HEK293 (cell line): ENCODE results near the gene ADGRF1.

Experiments
- CTCF ChIA-PET: fragments of 350-600 bp; formaldehyde crosslinking; extraction: SDS; loops from one replicate; lab custom pipeline; 2021; ENCODE audit warnings: antibody characterized with exemption; lab: Yijun Ruan, JAX
- POLR2A ChIA-PET: fragments of 300-600 bp; formaldehyde crosslinking; extraction: SDS; loops from one replicate; lab custom pipeline; 2020; ENCODE audit warnings: antibody characterized with exemption, inconsistent platforms; lab: Yijun Ruan, JAX
- H3K27ac ChIP-seq: fragments of 200-500 bp; sonication (Bioruptor generic); 2 replicates; pipeline ENCODE4 v1.5.1; 2014; ENCODE audit warnings: low read depth, low read length, control low read depth, inconsistent platforms; ENCODE audit errors: extremely low read depth
- H3K36me3 ChIP-seq, 2 experiments: fragments of 200-500 bp in 1 of 2; sonication (Bioruptor generic) in 1 of 2; 1 replicate in 1 of 2; 2 replicates in 1 of 2; pipeline ENCODE4 v1.5.1; 2014 to 2017; ENCODE audit warnings: inconsistent platforms in 2 of 2, low read length in 2 of 2; ENCODE audit not compliant: control insufficient read depth in 2 of 2, insufficient read depth in 1 of 2
- H3K4me1 ChIP-seq: fragments of 200-500 bp; sonication (Bioruptor generic); 2 replicates; pipeline ENCODE4 v1.5.1; 2014; ENCODE audit warnings: mild to moderate bottlenecking, low read length, inconsistent platforms; ENCODE audit not compliant: control insufficient read depth, insufficient read depth
- H3K4me3 ChIP-seq: 2 replicates; pipeline ENCODE4 v1.5.1; 2011; ENCODE audit warnings: low read depth, mild to moderate bottlenecking, control low read depth, low read length, moderate library complexity
- H3K9me3 ChIP-seq: fragments of 200-500 bp; sonication (Bioruptor generic); 2 replicates; pipeline ENCODE4 v1.5.1; 2014; ENCODE audit warnings: low read depth, low read length, inconsistent platforms; ENCODE audit not compliant: control insufficient read depth, insufficient read depth
- GFI1B ChIP-seq: fragments of 450-650 bp; formaldehyde crosslinking; IDR thresholded peaks from 2 replicates; pipeline ENCODE4 v1.5.1; 2016; ENCODE audit warnings: missing biosample characterization, missing genetic modification characterization
- KLF8 ChIP-seq: fragments of 450-650 bp; formaldehyde crosslinking; IDR thresholded peaks from 2 replicates; pipeline ENCODE4 v1.5.1; 2016; ENCODE audit warnings: missing biosample characterization, missing genetic modification characterization
- PRDM1 ChIP-seq: fragments of 450-650 bp; formaldehyde crosslinking; IDR thresholded peaks from 2 replicates; pipeline ENCODE4; 2016; ENCODE audit warnings: missing biosample characterization, missing genetic modification characterization
- PRDM4 ChIP-seq: fragments of 450-650 bp; formaldehyde crosslinking; IDR thresholded peaks from 2 replicates; pipeline ENCODE4 v1.5.1; 2017; ENCODE audit warnings: missing biosample characterization, missing genetic modification characterization
- TRIM28 ChIP-seq: IDR thresholded peaks from 2 replicates; pipeline ENCODE4 v1.6.1; 2011; ENCODE audit warnings: low read length, control low read depth, borderline replicate concordance
- ZNF114 ChIP-seq: fragments of 450-650 bp; formaldehyde crosslinking; IDR thresholded peaks from 2 replicates; pipeline ENCODE4 v1.5.0; 2017; ENCODE audit warnings: missing biosample characterization, missing genetic modification characterization
- ZNF2 ChIP-seq: fragments of 450-650 bp; formaldehyde crosslinking; IDR thresholded peaks from 2 replicates; pipeline ENCODE4 v1.5.1; 2016; ENCODE audit warnings: missing biosample characterization, missing genetic modification characterization
- ZNF239 ChIP-seq: fragments of 450-650 bp; formaldehyde crosslinking; IDR thresholded peaks from 2 replicates; pipeline ENCODE4 v1.5.1; 2016; ENCODE audit warnings: missing biosample characterization, missing genetic modification characterization
- ZNF366 ChIP-seq: fragments of 450-650 bp; formaldehyde crosslinking; conservative IDR thresholded peaks from 2 replicates; pipeline ENCODE4 v1.5.1; 2016; ENCODE audit warnings: missing biosample characterization, missing genetic modification characterization
- ZNF398 ChIP-seq: fragments of 450-650 bp; formaldehyde crosslinking; IDR thresholded peaks from 2 replicates; pipeline ENCODE4 v1.5.1; 2017; ENCODE audit warnings: missing biosample characterization, missing genetic modification characterization
- ZNF473 ChIP-seq: fragments of 450-650 bp; formaldehyde crosslinking; IDR thresholded peaks from 2 replicates; pipeline ENCODE4 v1.5.1; 2017; ENCODE audit warnings: missing biosample characterization, missing genetic modification characterization
- ZNF488 ChIP-seq: fragments of 450-650 bp; formaldehyde crosslinking; IDR thresholded peaks from 2 replicates; pipeline ENCODE4 v1.5.1; 2016; ENCODE audit warnings: missing biosample characterization, missing genetic modification characterization
- ZNF518A ChIP-seq: fragments of 450-650 bp; formaldehyde crosslinking; conservative IDR thresholded peaks from 2 replicates; pipeline ENCODE4 v1.5.1; 2016; ENCODE audit warnings: low read depth, missing biosample characterization, missing genetic modification characterization
- ZNF558 ChIP-seq: fragments of 450-650 bp; formaldehyde crosslinking; IDR thresholded peaks from 2 replicates; pipeline ENCODE4 v1.5.1; 2016; ENCODE audit warnings: missing biosample characterization, missing genetic modification characterization
- ZNF596 ChIP-seq: fragments of 450-650 bp; IDR thresholded peaks from 2 replicates; pipeline ENCODE4 v1.5.0; 2018; ENCODE audit warnings: missing biosample characterization, mild to moderate bottlenecking, missing genetic modification characterization, moderate library complexity
- TF ChIP-seq, protein P1 (sequence below): fragments of 450-650 bp; formaldehyde crosslinking; IDR thresholded peaks from 2 replicates; pipeline ENCODE4 v1.5.1; 2016; ENCODE audit warnings: missing biosample characterization, missing genetic modification characterization

The ADGRF1 gene

DNA sequence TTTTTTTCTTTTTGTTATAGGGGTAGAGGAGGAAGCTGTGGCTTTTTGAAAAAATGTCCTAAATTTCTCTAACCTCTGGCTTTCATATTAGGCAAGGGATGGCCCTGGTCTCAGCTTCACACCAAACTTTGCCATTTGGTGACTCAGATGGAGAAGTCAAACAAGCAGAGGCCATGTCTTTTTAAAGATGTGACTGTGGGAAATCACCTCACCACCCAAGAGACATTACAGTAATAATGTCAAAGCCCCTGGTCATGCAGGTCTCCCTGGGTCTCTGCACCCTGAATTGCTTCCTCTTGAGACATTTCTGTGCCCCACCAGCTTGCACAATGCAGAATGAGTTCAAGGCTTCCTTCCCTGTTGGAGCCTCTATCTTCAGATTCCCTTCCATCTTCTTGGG is 80.9 kb downstream of the ADGRF1 start:
- H3K4me1 ChIP-seq: no peaks in the 10 kb centered on the region; the same call in 1 of the 2 replicates
- H3K4me3 ChIP-seq: no peak overlapping the region
- H3K27ac ChIP-seq: no peak overlapping the region
- no peaks in the 10 kb centered on the region for H3K36me3 ChIP-seq
- CTCF ChIA-PET: interaction anchor here (0.5 to 1.0 kb wide), 2 partner anchors 12 to 105 kb away, joined by 3 to 4 read pairs; no protein-coding TSS in a partner anchor
- TF ChIP-seq PRDM4: no peak
- no peak for TF ChIP-seq ZNF398 (tag by site-specific recombination)
- TF ChIP-seq ZNF239: no peak
- TF ChIP-seq ZNF518A (tag by site-specific recombination): no peak
- no peak for TF ChIP-seq TRIM28
- no peak for TF ChIP-seq ZNF558 (tag by site-specific recombination)
- no peak for TF ChIP-seq ZNF473 (tag by site-specific recombination)
- no peak for TF ChIP-seq ZNF488
- no peak for TF ChIP-seq GFI1B (tag by site-specific recombination)
- no peak for TF ChIP-seq ZNF114 (tag by site-specific recombination)
- TF ChIP-seq, protein P1, sequence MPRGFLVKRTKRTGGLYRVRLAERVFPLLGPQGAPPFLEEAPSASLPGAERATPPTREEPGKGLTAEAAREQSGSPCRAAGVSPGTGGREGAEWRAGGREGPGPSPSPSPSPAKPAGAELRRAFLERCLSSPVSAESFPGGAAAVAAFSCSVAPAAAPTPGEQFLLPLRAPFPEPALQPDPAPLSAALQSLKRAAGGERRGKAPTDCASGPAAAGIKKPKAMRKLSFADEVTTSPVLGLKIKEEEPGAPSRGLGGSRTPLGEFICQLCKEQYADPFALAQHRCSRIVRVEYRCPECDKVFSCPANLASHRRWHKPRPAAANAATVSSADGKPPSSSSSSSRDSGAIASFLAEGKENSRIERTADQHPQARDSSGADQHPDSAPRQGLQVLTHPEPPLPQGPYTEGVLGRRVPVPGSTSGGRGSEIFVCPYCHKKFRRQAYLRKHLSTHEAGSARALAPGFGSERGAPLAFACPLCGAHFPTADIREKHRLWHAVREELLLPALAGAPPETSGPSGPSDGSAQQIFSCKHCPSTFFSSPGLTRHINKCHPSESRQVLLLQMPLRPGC (tag by site-specific recombination): no peak
- TF ChIP-seq, all 188 proteins: peak for 0
- POLR2A ChIA-PET: no interaction called here
- no peaks in the 10 kb centered on the region for H3K9me3 ChIP-seq

DNA sequence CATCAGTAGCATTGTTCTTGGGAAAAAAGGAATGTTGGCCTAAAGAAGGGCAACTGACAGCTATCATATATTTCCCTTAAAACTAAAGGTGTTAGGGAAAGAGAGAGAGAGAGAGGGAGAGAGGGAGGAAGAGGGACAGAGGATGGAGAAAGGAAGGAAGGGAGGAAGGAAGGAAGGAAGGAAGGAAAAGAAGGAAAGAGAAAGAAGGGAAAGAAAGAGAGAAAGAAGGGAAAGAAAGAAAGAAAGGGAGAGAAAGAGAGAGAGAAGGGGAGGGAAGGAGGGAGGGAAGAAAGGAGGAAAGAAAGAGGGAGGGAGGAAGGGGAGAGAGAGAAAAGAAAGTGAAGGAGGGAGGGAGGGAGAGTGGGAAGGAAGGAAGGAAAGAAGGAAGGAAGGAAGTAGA is 82.7 kb downstream of the ADGRF1 start:
- TF ChIP-seq ZNF366 (peak; percentile 88), ZNF596 (tag by site-specific recombination) (0 out of 2 replicates have a peak, but pooled peaks have one; percentile 18), KLF8 (no peak), ZNF2 (no peak), PRDM1 (tag by site-specific recombination) (peak; percentile 90)
- Histone ChIP-seq H3K9me3 (no peaks in the 10 kb centered on the region), H3K4me1 (peaks cover 9% of the 10 kb centered on the region), H3K36me3 (no peaks in the 10 kb centered on the region), H3K27ac (no peak overlapping the region), H3K4me3 (no peak overlapping the region)
- ChIA-PET CTCF (interaction anchor here (1.3 kb wide), 1 partner anchor 22 kb away, joined by 4 read pairs; no protein-coding TSS in a partner anchor), POLR2A (no interaction called here)
